Gastrocnemius medialis (tissue), 4 donors: ENCODE results near the gene ZBTB20.

Experiments used
- CTCF ChIP-seq, 5 experiments: fragments of 450-650 bp in 3 of 5; fragments of 200-600 bp in 2 of 5; sonication (generic) in 2 of 5; IDR thresholded peaks in 4 of 5; conservative IDR thresholded peaks in 1 of 5; 1 replicate in 4 of 5; 2 replicates in 1 of 5; pipeline ENCODE4 v1.5.1; 2016 to 2019; ENCODE audit warnings: antibody characterized with exemption in 5 of 5, mild to moderate bottlenecking in 3 of 5, moderate library complexity in 3 of 5
- POLR2A ChIP-seq, 2 donors: fragments of 450-650 bp; IDR thresholded peaks; one replicate each; pipeline ENCODE4 v1.6.1; 2017; ENCODE audit warnings: antibody characterized with exemption in 2 of 2, mild to moderate bottlenecking in 2 of 2, moderate library complexity in 2 of 2

- no peak for TF ChIP-seq CTCF (IDR thresholded peaks at IDR 0.05 in 4 of 5, conservative IDR thresholded peaks at IDR 0.05 in 1 of 5)
- no peak for TF ChIP-seq POLR2A (IDR thresholded peaks at IDR 0.05)
Measured at GRCh38 chr3:114994554-114995341, 152.3 kb downstream of the ZBTB20 start.
